RPMI8226 (cell line): Measurements from ENCODE around the gene ETFRF1.

Source experiments
- DNase-seq: peaks from one replicate; pipeline ENCODE4 v3.0.0-alpha.2; 2015

The ETFRF1 gene

DNA sequence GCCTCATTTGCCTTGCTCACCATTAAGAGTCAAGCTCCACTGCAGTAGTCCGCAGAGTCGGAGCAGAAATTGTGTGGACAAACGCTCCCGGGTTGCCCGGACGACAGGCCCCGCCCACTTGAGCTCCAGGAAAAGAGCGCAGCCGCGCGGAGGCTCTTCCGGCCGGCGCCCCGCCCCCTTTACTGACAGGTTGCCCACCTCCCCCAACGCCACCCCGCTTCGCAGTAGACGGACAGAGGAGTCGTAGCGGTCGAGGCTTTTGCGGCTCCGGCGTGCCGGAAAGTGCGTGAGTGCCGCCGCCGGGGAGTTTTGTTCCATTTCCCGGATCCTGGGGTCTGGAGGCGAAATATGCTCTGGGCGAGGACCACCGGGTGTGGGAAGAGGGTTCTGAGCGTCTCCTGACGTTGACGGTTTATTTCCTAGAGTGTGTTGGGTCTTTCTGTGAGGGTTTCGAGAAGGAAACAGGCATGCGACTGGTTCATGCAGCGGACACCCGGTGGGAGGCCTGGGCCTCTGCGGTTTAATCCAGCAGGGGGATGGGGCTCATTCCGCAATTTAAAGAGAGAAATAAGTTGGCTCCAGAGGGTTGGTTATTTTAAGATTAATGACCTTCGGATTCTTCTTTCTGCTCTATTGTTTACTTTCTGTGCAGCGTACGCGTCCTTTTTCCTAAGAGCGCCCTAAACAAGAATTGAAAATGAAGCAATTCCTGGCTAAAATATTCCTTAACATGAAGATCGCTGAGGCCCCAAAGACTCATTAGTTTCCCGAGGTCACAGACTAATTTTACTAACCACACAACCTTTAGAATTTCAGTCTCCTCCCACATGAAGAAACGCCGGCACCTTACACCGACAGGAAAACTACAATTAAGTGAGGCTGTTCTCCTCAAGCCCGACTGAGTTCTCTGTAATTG is at the start of gene ETFRF1, which contains the start of gene DNAI7:
ETFRF1 (plus strand) TSS at position 182 of the 916 bp plus-strand sequence. CDS start 8,720 bp downstream, outside the sequence.
DNAI7 (minus strand) TSS at position 105 of the 916 bp plus-strand sequence; CDS start at position 23, 82 bp downstream.
- peak; percentile 99 for DNase-seq

DNA sequence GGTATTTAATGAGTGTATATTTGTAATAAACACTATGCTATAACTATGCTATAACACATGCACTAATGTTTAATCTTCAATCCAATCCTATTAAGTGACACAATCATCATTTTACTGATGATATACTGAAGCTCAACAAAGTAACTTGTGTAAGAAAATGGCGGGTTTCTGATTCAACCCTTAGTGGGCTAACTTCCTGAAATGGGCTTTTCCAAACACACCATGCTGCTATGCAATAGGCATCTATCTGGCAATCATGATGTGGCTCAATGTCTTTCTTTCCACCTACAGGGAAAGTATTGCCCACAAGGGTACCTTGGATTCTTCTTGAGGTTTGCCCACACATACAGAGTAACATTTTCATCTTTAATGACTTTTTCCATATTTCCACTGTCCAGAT is 48.4 kb upstream of the ETFRF1 start:
- no peak for DNase-seq

DNA sequence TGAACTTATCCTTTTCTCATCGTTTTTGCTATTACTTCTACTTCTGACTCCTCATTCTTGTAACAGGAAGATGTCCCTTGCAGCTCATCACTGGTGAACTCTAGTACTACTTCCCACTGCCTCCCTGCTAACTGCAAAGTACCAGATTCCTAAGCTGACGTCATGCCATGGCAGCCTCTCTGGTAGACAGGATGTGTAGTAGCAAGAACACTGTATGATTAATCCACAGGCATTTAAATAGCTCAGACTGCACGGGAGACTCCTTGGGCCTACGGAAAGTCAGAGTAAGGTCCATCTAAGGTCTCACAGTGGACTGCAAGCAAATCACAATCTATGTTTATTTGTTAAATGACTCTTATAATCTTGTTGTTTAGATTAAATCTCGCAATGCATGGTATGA is 43.6 kb upstream of the ETFRF1 start:
- DNase-seq, result no peak

- no peak for DNase-seq
Observed at GRCh38 chr12:25152055-25152454, 43.0 kb upstream of the ETFRF1 start.

GRCh38 chr12:25155022-25155576 is 39.9 kb upstream of the ETFRF1 start:
- DNase-seq, result peak; percentile 48

- DNase-seq, result no peak
Observed at GRCh38 chr12:25156061-25156460, 39.0 kb upstream of the ETFRF1 start.

GRCh38 chr12:25162866-25163265 is 32.2 kb upstream of the ETFRF1 start:
- DNase-seq, result no peak

DNA sequence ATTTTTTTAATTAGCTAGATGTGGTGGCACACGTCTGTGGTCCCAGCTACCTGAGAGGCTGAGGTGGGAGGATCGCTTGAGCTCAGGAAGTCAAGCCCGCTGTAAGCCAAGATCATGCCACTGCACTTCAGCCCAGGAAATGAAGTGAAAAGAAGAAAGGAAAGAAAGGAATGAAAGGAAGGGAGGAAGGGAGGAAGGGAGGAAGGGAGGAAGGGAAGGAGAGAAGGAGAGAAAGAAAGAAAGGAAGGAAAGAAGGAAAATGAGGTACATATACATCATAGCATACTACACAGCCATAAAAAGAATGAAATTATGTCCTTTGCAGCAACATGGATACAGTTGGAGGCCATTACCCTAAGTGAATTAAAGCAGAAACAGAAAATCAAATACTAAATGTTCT is 12.3 kb upstream of the ETFRF1 start:
- DNase-seq, result no peak

DNA sequence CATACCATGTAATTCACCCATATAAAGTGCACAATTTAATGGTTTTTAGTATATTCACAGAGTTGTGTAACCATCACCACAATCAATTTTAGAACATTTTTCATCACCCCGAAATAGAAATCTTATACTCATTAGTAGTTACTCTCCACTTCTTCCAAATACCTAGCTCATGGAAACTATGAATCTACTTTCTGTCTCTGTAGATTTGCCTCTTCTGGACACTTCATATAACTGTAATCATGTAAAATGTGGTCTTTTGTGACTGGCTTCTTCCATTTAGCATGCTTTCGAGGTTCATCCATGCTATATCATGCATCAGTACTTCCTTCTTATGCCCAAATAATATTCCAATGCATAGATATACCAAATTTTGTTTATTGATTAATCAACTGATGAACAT is 10.9 kb upstream of the ETFRF1 start:
- no peak for DNase-seq

DNA sequence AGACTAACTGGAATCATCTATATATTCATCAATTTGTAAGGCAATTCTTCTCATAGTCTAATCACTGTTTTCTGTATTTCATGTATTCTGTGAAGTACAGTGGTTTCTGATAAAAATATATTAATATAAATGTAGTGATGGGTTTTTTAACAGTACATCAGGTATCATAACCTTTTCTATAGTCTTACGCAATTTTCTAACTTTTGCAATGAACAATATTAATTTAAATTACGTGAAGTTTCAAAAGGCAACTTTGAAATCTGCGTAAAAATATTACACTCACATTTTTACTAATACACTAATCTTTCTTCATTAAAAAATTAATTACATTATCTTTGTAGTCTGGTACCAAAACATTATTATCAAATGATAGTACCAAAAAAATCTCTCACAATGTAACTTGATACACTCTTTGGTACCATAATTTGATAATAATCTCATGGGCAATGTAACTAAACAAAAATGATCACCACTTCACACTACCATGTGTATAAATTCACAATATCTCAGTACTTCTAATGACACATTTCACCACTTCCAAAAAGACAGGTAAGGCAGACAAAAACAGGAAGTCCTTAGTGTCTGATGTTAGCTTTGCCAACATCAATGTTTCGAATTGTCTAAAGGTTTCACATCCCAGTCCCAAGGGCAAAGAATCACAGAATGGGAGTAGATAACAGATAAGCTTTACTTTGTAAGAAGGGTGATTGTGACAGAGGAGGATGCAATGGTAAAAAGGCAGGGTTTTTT is 8.8 kb upstream of the ETFRF1 start:
- DNase-seq, result peak; percentile 54

- DNase-seq, result peak; percentile 56
Observed at GRCh38 chr12:25186788-25187402, 8.1 kb upstream of the ETFRF1 start.

- DNase-seq, result no peak
Observed at GRCh38 chr12:25187781-25188180, 7.3 kb upstream of the ETFRF1 start.

- DNase-seq, result no peak
Observed at GRCh38 chr12:25189656-25190055, 5.4 kb upstream of the ETFRF1 start.

DNA sequence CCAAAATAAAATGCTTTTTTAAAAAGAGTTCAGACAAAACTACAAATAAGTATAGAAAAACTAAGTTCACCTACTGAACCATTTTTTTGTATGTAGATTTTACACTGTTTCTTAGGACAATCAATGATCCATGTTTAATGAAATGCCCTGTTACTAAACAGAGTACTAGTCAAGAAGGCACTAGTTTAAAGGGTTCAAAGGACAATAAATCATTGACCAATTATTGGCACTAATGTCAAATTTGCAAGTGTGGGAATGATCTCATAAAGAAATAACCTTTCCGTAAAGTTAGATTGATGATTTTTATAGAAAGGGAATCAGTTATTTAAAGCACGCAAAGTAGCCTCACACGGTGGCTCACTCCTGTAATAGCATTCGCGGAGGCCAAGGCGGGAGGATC is 4.2 kb upstream of the ETFRF1 start:
- no peak for DNase-seq

DNA sequence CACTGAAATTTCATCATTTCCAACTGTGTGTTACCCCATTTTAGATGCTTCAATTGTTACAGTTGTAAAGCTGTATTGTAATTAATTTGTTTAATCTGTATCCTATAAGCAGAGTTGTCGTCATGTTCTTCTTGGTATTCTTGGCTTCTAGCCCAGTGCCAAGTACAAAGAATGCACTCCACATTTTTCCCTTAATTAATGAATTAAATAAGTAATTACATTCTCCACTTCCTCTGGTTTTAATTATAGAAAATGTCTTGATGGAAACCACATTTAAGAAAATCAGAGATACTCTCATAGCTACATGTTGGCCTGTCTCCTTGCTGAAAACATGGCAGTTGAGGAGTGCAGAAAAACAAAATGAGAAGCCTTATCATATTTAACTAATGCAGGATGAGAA is 823 bp upstream of the ETFRF1 start:
- no peak for DNase-seq

DNA sequence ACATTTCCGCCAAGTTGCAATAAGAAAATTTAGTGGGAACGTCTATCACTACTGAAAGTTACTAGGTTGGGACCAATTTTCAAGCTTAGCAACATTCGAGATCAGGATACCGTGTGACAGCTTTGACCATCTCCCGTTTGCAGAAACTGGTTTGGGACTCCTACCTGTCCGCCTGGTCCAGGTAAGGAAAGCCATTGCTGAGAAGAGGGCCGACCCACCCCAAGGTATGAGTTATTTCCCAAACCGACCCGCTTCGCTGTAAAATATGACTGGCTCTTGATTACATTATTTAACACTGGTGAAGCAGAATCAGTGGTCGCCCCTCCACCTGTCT is 348 bp upstream of the ETFRF1 start:
- DNase-seq, result no peak

- DNase-seq, result peak; percentile 11
Observed at GRCh38 chr12:25197608-25198007, 2.6 kb downstream of the ETFRF1 start.

DNA sequence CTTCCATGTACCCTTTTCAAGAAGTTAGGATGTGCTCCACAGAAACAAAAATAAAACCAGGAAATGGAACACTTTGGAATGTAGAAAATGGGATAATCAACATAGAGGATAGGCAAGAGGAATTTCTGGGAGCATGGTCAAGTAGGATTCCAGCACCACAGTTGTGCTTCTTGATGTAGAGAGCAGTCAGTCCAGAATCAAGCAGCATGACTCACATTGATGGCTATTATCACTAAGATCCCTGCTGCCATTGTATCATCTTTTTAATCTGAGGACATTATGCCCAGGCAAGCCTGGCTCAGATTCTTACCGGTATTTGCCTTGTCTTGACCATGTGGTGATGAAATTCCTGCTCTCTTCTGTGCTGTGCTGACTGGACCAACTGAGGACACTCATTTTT is 5.7 kb downstream of the ETFRF1 start:
- DNase-seq, result no peak

- no peak for DNase-seq
Observed at GRCh38 chr12:25202137-25202536, 7.1 kb downstream of the ETFRF1 start.

- DNase-seq, result no peak
Observed at GRCh38 chr12:25207411-25207810, 12.4 kb downstream of the ETFRF1 start.

DNA sequence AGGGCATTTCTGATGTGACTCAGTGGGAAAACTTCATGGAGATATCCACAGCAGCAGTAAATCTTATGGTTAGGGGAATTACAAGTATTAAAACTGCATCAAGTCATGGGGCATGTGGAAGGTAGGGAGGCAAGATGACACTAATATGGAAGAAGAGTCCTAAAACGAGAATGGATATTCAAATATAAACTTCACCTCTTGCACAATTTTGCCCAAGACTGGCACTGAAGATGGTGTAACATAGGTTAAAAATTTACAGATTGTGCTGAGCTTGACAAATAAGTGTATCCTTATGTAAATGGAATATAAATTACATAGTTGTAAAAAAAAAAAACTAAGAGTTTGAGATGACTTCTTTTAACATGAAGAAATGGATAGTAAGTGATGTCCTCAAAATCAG is 12.8 kb downstream of the ETFRF1 start:
- DNase-seq, result no peak

- DNase-seq, result no peak
Observed at GRCh38 chr12:25208554-25208953, 13.5 kb downstream of the ETFRF1 start.

DNA sequence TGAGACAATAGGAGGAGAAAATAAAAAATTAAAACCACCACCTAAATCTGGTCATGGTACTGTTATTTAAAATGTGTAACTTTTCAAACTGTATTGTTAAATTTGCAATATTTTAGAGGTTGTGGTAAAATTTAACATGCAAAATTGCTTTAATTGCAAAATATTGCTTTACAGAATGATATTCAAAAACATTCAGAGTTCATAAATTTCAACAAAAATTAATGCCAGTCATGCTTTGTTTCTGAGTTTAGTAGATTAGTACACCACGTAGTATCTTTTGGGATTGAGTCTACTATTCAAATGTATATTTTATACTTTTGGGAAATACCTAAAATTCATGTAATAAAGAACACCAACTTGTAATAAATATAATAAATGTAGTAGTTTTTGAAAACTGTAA is 18.3 kb downstream of the ETFRF1 start:
- DNase-seq, result no peak
